GM12878 (cell line): ENCODE data around the gene APLP1. TPM values are rescaled to one million over a fixed set of nuclear protein-coding genes. Genes with fewer than 3 reads are reported as not detected.

Experiments
- CEBPB ChIP-seq, 2 experiments: fragments of 150-350 bp in 1 of 2; IDR thresholded peaks; 2 replicates each; pipeline ENCODE4 v1.6.1; 2012 to 2014; ENCODE audit warnings: low read depth in 2 of 2, low read length in 2 of 2, borderline replicate concordance in 1 of 2, inconsistent platforms in 1 of 2
- E4F1 ChIP-seq: fragments of 450-650 bp; IDR thresholded peaks from 2 replicates; pipeline ENCODE4 v1.6.1; 2018; ENCODE audit warnings: borderline replicate concordance, mild to moderate bottlenecking; ENCODE audit not compliant: partially characterized antibody
- ETV6 ChIP-seq, 2 experiments: fragments of 450-650 bp in 1 of 2; IDR thresholded peaks in 1 of 2; conservative IDR thresholded peaks in 1 of 2; 2 replicates each; pipeline ENCODE4 v1.6.1; 2014; ENCODE audit warnings: antibody characterized with exemption in 1 of 2, borderline replicate concordance in 1 of 2, low read depth in 1 of 2, mild to moderate bottlenecking in 1 of 2, moderate library complexity in 1 of 2
- MTA2 ChIP-seq: fragments of 450-650 bp; IDR thresholded peaks from 2 replicates; pipeline ENCODE4 v1.6.1; 2016; ENCODE audit warnings: low read depth, mild to moderate bottlenecking, moderate library complexity
- TBL1XR1 ChIP-seq: IDR thresholded peaks from 2 replicates; pipeline ENCODE4 v1.6.1; 2012; ENCODE audit warnings: low read depth, low read length, improper control_type of control experiment
- polyA plus RNA-seq, 11 experiments: library from polyadenylated mRNA; depleted of rRNA in 4 of 11; unstranded in 6 of 11; stranded (reverse) in 5 of 11; fragments of >200 nt; fragmentation: Nextera tagmentation in 4 of 11; fragmentation: Illumina TruSeq in 1 of 11; extraction: Ambion mirVana in 4 of 11; extraction: Trizol in 1 of 11; gene quantifications; 1 replicate in 1 of 11; 2 replicates in 10 of 11; pipeline versions ENCODE4 v1.2.1 to v1.2.3, GENCODE V29; 2011 to 2016; ENCODE audit warnings: inconsistent platforms in 2 of 11, missing spikeins in 2 of 11, low read depth in 1 of 11
- total RNA-seq, 4 experiments: library from RNA; depleted of rRNA in 3 of 4; stranded (reverse); fragments of >200 nt in 3 of 4; fragmentation: Illumina TruSeq in 1 of 4; extraction: Trizol in 1 of 4; gene quantifications; 2 replicates each; pipeline versions ENCODE4 v1.2.1 to v1.2.3, GENCODE V29; 2013 to 2021
- TF ChIP-seq, protein P1 (sequence below): fragments of 450-650 bp; IDR thresholded peaks from 2 replicates; pipeline ENCODE4 v1.6.1; 2017; ENCODE audit warnings: mild to moderate bottlenecking, moderate library complexity
- TF ChIP-seq, protein P2 (sequence below): fragments of 450-650 bp; IDR thresholded peaks from 2 replicates; pipeline ENCODE4 v1.6.1; 2017; ENCODE audit warnings: mild to moderate bottlenecking, moderate library complexity

APLP1 gene
- total and polyA plus RNA-seq, 10 of the 15 experiments (the other 5 are each of a cell fraction or from before 2014, with no cell fraction given): 0.07 to 2.2 (median 0.91) TPM; not detected in 1

DNA sequence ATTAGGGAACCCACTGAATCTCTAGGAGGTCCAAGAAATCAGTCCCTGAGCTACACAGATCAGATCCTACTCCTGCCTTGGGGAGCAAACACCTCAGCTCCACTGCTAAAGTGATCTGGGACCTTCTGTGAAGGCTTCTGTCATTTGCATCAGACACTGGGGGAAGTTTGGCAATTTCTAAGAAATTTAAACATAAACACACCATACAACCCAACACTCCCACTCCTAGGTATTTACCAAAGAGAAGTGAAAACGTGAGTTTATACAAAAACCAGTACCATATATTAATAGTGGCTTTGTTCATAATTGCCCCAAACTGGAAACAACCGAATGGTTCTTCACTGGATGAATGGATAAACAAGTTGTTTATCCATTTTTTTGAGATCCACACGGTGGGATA, 47.1 kb downstream of the APLP1 start (continued):
- TF ChIP-seq E4F1 (no peak), ETV6 (conservative IDR thresholded peaks at IDR 0.05 in 1 of 2, IDR thresholded peaks at IDR 0.05 in 1 of 2; ENCODE audit: borderline replicate concordance in 1 of 2, low read depth in 1 of 2) (no peak), CEBPB (IDR thresholded peaks at IDR 0.05; ENCODE audit: borderline replicate concordance in 1 of 2, low read depth in 2 of 2, low read length in 2 of 2) (no peak), TBL1XR1 (no peak), MTA2 (peak; percentile 57)
- TF ChIP-seq, protein P1, sequence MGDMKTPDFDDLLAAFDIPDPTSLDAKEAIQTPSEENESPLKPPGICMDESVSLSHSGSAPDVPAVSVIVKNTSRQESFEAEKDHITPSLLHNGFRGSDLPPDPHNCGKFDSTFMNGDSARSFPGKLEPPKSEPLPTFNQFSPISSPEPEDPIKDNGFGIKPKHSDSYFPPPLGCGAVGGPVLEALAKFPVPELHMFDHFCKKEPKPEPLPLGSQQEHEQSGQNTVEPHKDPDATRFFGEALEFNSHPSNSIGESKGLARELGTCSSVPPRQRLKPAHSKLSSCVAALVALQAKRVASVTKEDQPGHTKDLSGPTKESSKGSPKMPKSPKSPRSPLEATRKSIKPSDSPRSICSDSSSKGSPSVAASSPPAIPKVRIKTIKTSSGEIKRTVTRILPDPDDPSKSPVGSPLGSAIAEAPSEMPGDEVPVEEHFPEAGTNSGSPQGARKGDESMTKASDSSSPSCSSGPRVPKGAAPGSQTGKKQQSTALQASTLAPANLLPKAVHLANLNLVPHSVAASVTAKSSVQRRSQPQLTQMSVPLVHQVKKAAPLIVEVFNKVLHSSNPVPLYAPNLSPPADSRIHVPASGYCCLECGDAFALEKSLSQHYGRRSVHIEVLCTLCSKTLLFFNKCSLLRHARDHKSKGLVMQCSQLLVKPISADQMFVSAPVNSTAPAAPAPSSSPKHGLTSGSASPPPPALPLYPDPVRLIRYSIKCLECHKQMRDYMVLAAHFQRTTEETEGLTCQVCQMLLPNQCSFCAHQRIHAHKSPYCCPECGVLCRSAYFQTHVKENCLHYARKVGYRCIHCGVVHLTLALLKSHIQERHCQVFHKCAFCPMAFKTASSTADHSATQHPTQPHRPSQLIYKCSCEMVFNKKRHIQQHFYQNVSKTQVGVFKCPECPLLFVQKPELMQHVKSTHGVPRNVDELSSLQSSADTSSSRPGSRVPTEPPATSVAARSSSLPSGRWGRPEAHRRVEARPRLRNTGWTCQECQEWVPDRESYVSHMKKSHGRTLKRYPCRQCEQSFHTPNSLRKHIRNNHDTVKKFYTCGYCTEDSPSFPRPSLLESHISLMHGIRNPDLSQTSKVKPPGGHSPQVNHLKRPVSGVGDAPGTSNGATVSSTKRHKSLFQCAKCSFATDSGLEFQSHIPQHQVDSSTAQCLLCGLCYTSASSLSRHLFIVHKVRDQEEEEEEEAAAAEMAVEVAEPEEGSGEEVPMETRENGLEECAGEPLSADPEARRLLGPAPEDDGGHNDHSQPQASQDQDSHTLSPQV: no peak
- TF ChIP-seq, protein P2, sequence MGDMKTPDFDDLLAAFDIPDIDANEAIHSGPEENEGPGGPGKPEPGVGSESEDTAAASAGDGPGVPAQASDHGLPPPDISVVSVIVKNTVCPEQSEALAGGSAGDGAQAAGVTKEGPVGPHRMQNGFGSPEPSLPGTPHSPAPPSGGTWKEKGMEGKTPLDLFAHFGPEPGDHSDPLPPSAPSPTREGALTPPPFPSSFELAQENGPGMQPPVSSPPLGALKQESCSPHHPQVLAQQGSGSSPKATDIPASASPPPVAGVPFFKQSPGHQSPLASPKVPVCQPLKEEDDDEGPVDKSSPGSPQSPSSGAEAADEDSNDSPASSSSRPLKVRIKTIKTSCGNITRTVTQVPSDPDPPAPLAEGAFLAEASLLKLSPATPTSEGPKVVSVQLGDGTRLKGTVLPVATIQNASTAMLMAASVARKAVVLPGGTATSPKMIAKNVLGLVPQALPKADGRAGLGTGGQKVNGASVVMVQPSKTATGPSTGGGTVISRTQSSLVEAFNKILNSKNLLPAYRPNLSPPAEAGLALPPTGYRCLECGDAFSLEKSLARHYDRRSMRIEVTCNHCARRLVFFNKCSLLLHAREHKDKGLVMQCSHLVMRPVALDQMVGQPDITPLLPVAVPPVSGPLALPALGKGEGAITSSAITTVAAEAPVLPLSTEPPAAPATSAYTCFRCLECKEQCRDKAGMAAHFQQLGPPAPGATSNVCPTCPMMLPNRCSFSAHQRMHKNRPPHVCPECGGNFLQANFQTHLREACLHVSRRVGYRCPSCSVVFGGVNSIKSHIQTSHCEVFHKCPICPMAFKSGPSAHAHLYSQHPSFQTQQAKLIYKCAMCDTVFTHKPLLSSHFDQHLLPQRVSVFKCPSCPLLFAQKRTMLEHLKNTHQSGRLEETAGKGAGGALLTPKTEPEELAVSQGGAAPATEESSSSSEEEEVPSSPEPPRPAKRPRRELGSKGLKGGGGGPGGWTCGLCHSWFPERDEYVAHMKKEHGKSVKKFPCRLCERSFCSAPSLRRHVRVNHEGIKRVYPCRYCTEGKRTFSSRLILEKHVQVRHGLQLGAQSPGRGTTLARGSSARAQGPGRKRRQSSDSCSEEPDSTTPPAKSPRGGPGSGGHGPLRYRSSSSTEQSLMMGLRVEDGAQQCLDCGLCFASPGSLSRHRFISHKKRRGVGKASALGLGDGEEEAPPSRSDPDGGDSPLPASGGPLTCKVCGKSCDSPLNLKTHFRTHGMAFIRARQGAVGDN: no peak
